ENCODE measurements around the gene PPP1R1B. TPM values are rescaled to one million over a fixed set of nuclear protein-coding genes. Genes with fewer than 3 reads are reported as not detected.

PPP1R1B gene
- total RNA-seq, 1 donor from 2014 or later, result not detected

DNA sequence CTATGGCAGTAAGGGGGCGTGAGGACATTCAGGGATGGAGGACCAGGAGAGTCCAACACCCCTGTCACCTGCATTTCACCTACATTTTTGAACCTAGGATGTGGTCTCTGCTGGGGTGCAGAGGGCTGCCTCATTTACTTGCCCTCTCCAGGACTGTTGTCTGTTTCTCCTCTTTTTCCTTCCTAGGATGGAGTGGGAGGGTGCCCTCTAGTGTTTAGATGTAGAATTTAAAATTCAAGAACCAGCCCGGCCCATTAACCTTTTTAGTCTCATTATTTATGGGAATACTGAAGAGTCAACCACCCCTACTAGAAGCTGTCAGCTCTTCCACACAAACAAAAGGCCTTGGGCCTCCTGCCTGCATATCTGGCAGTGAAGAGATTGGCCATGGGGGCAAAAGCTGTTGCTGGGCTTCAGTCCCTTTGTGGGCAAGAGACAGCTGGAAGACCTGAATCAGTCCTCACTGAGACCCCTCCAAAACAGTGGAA lies 7.7 kb downstream of the PPP1R1B start:
- H3K4me1 ChIP-seq, result peaks cover 24% of the 10 kb centered on the region

DNA sequence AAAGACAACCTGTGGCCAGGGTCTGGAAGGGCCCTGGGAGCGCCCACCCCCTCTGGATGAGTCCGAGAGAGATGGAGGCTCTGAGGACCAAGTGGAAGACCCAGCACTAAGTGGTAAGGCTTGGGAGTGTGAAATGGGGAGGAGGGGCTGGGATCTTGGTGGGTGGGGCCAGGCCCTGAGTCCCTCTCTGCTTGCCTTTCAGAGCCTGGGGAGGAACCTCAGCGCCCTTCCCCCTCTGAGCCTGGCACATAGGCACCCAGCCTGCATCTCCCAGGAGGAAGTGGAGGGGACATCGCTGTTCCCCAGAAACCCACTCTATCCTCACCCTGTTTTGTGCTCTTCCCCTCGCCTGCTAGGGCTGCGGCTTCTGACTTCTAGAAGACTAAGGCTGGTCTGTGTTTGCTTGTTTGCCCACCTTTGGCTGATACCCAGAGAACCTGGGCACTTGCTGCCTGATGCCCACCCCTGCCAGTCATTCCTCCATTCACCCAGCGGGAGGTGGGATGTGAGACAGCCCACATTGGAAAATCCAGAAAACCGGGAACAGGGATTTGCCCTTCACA lies 8.9 kb downstream of the PPP1R1B start:
- Histone ChIP-seq H3K4me1 (peaks cover 36% of the 10 kb centered on the region), H3F3A (ENCODE audit: low read depth) (peaks cover 21% of the 10 kb centered on the region), H3K9ac (no peak overlapping the region), H3K4me2 (no peak overlapping the region), H4K20me1 (ENCODE audit: low read depth) (peaks cover 31% of the 10 kb centered on the region), H3K79me2 (ENCODE audit: low read depth) (peaks cover 30% of the 10 kb centered on the region), H2AFZ (replicated peaks) (no peak overlapping the region), H3K27me3 (no peaks in the 10 kb centered on the region), H3K9me3 (ENCODE audit: low read depth) (no peaks in the 10 kb centered on the region), H3K36me3 (no peaks in the 10 kb centered on the region), H3K27ac (no peak overlapping the region), H3K4me3 (no peak overlapping the region)
- H3K27me3 Mint-ChIP-seq (ENCODE audit: insufficient read depth, low read depth), result peaks cover 14% of the 10 kb centered on the region
- H3K27ac Mint-ChIP-seq, result no peak overlapping the region
- TF ChIP-seq EZH2 (IDR thresholded peaks at IDR 0.05) (no peak), EZH2phosphoT487 (IDR thresholded peaks at IDR 0.05) (no peak), CTCF (IDR thresholded peaks at IDR 0.05) (no peak)
- peak overlapping the region; percentile 90 for H3K4me3 Mint-ChIP-seq
- no peaks in the 10 kb centered on the region for H3K9me3 Mint-ChIP-seq
- H3K4me1 Mint-ChIP-seq, result peaks cover 47% of the 10 kb centered on the region
- no peak for DNase-seq (ENCODE audit: low spot score)
- no peaks in the 10 kb centered on the region for H3K36me3 Mint-ChIP-seq

More for the DNA sequence above, 7.7 kb downstream of the PPP1R1B start:
- H3K4me2 ChIP-seq, result no peak overlapping the region
- H2AFZ ChIP-seq (replicated peaks), result no peak overlapping the region
- TF ChIP-seq EZH2 (IDR thresholded peaks at IDR 0.05) (no peak), EZH2phosphoT487 (IDR thresholded peaks at IDR 0.05) (no peak), CTCF (IDR thresholded peaks at IDR 0.05) (peak; percentile 85)
- no peak overlapping the region for H3K9ac ChIP-seq
- peaks cover 20% of the 10 kb centered on the region for H3K79me2 ChIP-seq (ENCODE audit: low read depth)
- Mint-ChIP-seq H3K27me3 (ENCODE audit: insufficient read depth, low read depth) (peaks cover 17% of the 10 kb centered on the region), H3K4me1 (peaks cover 39% of the 10 kb centered on the region), H3K4me3 (peak overlapping the region; percentile 25), H3K27ac (no peak overlapping the region), H3K9me3 (no peaks in the 10 kb centered on the region), H3K36me3 (no peaks in the 10 kb centered on the region)
- H3K27me3 ChIP-seq, result no peaks in the 10 kb centered on the region
- no peaks in the 10 kb centered on the region for H3K9me3 ChIP-seq (ENCODE audit: low read depth)
- no peak overlapping the region for H3K27ac ChIP-seq
- peaks cover 18% of the 10 kb centered on the region for H4K20me1 ChIP-seq (ENCODE audit: low read depth)
- H3K36me3 ChIP-seq, result no peaks in the 10 kb centered on the region
- H3K4me3 ChIP-seq, result no peak overlapping the region
- DNase-seq (ENCODE audit: low spot score), result peak; percentile 68
- H3F3A ChIP-seq (ENCODE audit: low read depth), result peaks cover 21% of the 10 kb centered on the region

DNA sequence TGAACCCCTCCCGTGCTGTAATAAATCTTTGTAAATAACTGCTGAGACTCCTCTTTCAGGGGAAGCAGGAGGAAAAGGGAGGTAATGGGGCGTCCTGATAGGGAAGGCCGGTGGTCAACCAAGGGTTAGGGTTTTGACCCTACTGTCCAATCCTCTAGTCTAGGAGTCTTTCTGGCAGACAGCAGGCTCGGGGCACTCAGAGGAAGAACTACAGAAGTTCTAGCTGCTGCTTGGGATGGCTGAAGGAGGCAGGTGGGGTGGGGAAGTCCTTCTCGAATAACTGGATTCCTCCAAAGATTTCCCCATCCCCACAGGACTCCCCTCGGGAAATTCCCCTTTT lies 9.8 kb downstream of the PPP1R1B start:
- no peak for DNase-seq (ENCODE audit: low spot score)
- Histone ChIP-seq H3K4me3 (peak overlapping the region; percentile 67), H3K4me1 (peaks cover 36% of the 10 kb centered on the region), H3K9ac (no peak overlapping the region), H4K20me1 (ENCODE audit: low read depth) (peaks cover 39% of the 10 kb centered on the region), H3K27ac (no peak overlapping the region), H3K36me3 (no peaks in the 10 kb centered on the region), H3F3A (ENCODE audit: low read depth) (peaks cover 21% of the 10 kb centered on the region), H3K27me3 (no peaks in the 10 kb centered on the region), H3K4me2 (peak overlapping the region; percentile 88), H3K79me2 (ENCODE audit: low read depth) (peaks cover 39% of the 10 kb centered on the region), H3K9me3 (ENCODE audit: low read depth) (no peaks in the 10 kb centered on the region), H2AFZ (replicated peaks) (peak overlapping the region; percentile 23)
- Mint-ChIP-seq H3K27ac (peak overlapping the region; percentile 46), H3K27me3 (ENCODE audit: insufficient read depth, low read depth) (peaks cover 7% of the 10 kb centered on the region), H3K9me3 (no peaks in the 10 kb centered on the region), H3K4me3 (peak overlapping the region; percentile 90), H3K4me1 (peaks cover 49% of the 10 kb centered on the region), H3K36me3 (no peaks in the 10 kb centered on the region)
- TF ChIP-seq EZH2phosphoT487 (IDR thresholded peaks at IDR 0.05) (no peak), CTCF (IDR thresholded peaks at IDR 0.05) (no peak)
